GM12891 (cell line): ENCODE measurements around the gene PCA3.

ENCODE experiments used
- PAX5 ChIP-seq: IDR thresholded peaks from 2 replicates; pipeline ENCODE4 v1.6.1; 2011; ENCODE audit warnings: low read length, moderate library complexity, mild to moderate bottlenecking; ENCODE audit not compliant: insufficient read depth, severe bottlenecking
- POLR2A ChIP-seq: IDR thresholded peaks from 2 replicates; pipeline ENCODE4 v1.6.1; 2011; ENCODE audit warnings: low read depth, low read length, control low read depth
- POLR2AphosphoS5 ChIP-seq: IDR thresholded peaks from 2 replicates; pipeline ENCODE4 v1.6.1; 2011; ENCODE audit warnings: low read depth, low read length, control low read depth
- POU2F2 ChIP-seq: IDR thresholded peaks from 2 replicates; pipeline ENCODE4 v1.6.1; 2011; ENCODE audit warnings: low read depth, mild to moderate bottlenecking, control low read depth, low read length, moderate library complexity
- TAF1 ChIP-seq: IDR thresholded peaks from 2 replicates; pipeline ENCODE4 v1.6.1; 2011; ENCODE audit warnings: low read depth, low read length, control low read depth

GRCh38 chr9:76818271-76818670 lies 54.0 kb downstream of the PCA3 start:
- no peak for TF ChIP-seq POLR2AphosphoS5
- TF ChIP-seq POLR2A = no peak
- TF ChIP-seq TAF1 = no peak
- TF ChIP-seq POU2F2 = no peak
- TF ChIP-seq PAX5 = no peak
